Measurements from ENCODE around the gene PRIM1. TPM values are rescaled to one million over a fixed set of nuclear protein-coding genes. Genes with fewer than 3 reads are reported as not detected.

PRIM1 gene
- total RNA-seq, 1 donor from 2014 or later = 4.6 TPM

Other genes with a start within 250 kb of the PRIM1 start
- gene RBMS2, start 230.5 kb downstream of the PRIM1 start, total RNA-seq = 49.4 TPM
- gene BAZ2A, start 122.0 kb downstream of the PRIM1 start, total RNA-seq = 141 TPM
- gene ATP5F1B, start 106.3 kb downstream of the PRIM1 start, total RNA-seq = 601 TPM
- 212 TPM for gene PTGES3, start 64.0 kb downstream of the PRIM1 start, total RNA-seq
- gene NACA, start 27.0 kb downstream of the PRIM1 start, total RNA-seq = 1,021 TPM
- gene HSD17B6, start 11.0 kb upstream of the PRIM1 start, total RNA-seq = 1.1 TPM
- gene SDR9C7, start 182.1 kb upstream of the PRIM1 start, total RNA-seq = not detected
- 0.83 TPM for gene RDH16, start 205.3 kb upstream of the PRIM1 start, total RNA-seq

All from ureter (tissue), 1 donor.